K562 (cell line): Measurements from ENCODE around the gene ANO1. TPM values are rescaled to one million over a fixed set of nuclear protein-coding genes. Genes with fewer than 3 reads are reported as not detected.

Experiments used
- ATAC-seq: fragments of 200-7000 bp; cut with Tn5 transposase; 3 replicates; pipeline ENCODE4 v1.9.1; 2020; ENCODE audit warnings: moderate library complexity
- BruUV-seq: library from RNA; stranded (reverse); fragments of 400-500 nt; replicated peaks from 2 replicates; lab custom pipeline; 2021; lab: Mats Ljungman, UMichigan
- CTCF ChIA-PET: fragments of 300-600 bp; formaldehyde crosslinking; extraction: SDS; loops from one replicate; lab custom pipeline; 2021; ENCODE audit warnings: low intra/inter-chr PET ratio; lab: Yijun Ruan, JAX
- POLR2A ChIA-PET: fragments of 300-600, 350-650 bp; sonication (Branson Sonifier 250); formaldehyde crosslinking; extraction: SDS; loops from one replicate; lab custom pipeline; 2021; ENCODE audit warnings: antibody characterized with exemption, inconsistent platforms; lab: Yijun Ruan, JAX
- DNase-seq, 4 experiments: peaks; one replicate each; pipeline versions ENCODE4 v3.0.0 to v3.0.0-alpha.2; 2011 to 2018; ENCODE audit warnings: low spot score in 3 of 4, mixed read lengths in 3 of 4; ENCODE audit errors: extremely low read depth in 1 of 4
- FAIRE-seq: peaks from 2 replicates; lab custom pipeline; 2011; peaks lifted over from hg19 to GRCh38; lab: Jason Lieb, UNC
- H2AFZ ChIP-seq: 2 replicates; pipeline ENCODE4 v1.6.0; 2011; ENCODE audit warnings: low read depth, low read length, control low read depth, inconsistent platforms
- H3K27ac ChIP-seq: fragments of 200-600 bp; 3 replicates; pipeline ENCODE4 v1.8.0; 2011; ENCODE audit warnings: low read depth, mild to moderate bottlenecking, control low read depth, inconsistent platforms, low read length, moderate library complexity, mixed read lengths; ENCODE audit errors: extremely low read depth
- H3K27me3 ChIP-seq, 2 experiments: fragments of 300-600 bp in 1 of 2; 2 replicates in 1 of 2; 3 replicates in 1 of 2; pipeline versions ENCODE4 v1.6.0 to v1.8.0; 2011; ENCODE audit warnings: inconsistent platforms in 2 of 2, low read length in 2 of 2, mild to moderate bottlenecking in 1 of 2, mixed read lengths in 1 of 2, moderate library complexity in 1 of 2; ENCODE audit not compliant: control insufficient read depth in 2 of 2, insufficient read depth in 2 of 2
- H3K36me3 ChIP-seq: fragments of 300-600 bp; 3 replicates; pipeline ENCODE4 v1.8.0; 2011; ENCODE audit warnings: mild to moderate bottlenecking, low read length, inconsistent platforms; ENCODE audit not compliant: control insufficient read depth, insufficient read depth
- H3K4me1 ChIP-seq, 2 experiments: fragments of 200-600 bp in 1 of 2; replicated peaks in 1 of 2; 2 replicates in 1 of 2; 3 replicates in 1 of 2; pipeline versions ENCODE4 v1.5.1 to v1.8.0; 2011; ENCODE audit warnings: inconsistent platforms in 2 of 2, low read length in 2 of 2, mild to moderate bottlenecking in 1 of 2, mixed read lengths in 1 of 2, moderate library complexity in 1 of 2; ENCODE audit not compliant: control insufficient read depth in 2 of 2, insufficient read depth in 2 of 2
- H3K4me2 ChIP-seq: 2 replicates; pipeline ENCODE4 v1.6.1; 2011; ENCODE audit warnings: low read length, control low read depth, inconsistent platforms, mixed read lengths; ENCODE audit not compliant: insufficient read depth
- H3K4me3 ChIP-seq: fragments of 200-600 bp; sonication (generic), shearing (Covaris generic); 2 replicates; pipeline ENCODE4 v1.5.1; 2016; ENCODE audit warnings: control low read depth, inconsistent platforms
- H3K79me2 ChIP-seq: fragments of 200-600 bp; 3 replicates; pipeline ENCODE4 v1.8.0; 2011; ENCODE audit warnings: low read length, inconsistent platforms; ENCODE audit not compliant: control insufficient read depth, insufficient read depth
- H3K9ac ChIP-seq, 2 experiments: 2 replicates each; pipeline versions ENCODE4 v1.6.0 to v1.6.1; 2011; ENCODE audit warnings: low read depth in 2 of 2, low read length in 2 of 2, control low read depth in 1 of 2, inconsistent platforms in 1 of 2, mild to moderate bottlenecking in 1 of 2, mixed read lengths in 1 of 2; ENCODE audit not compliant: insufficient read depth in 1 of 2
- H3K9me1 ChIP-seq: one replicate; pipeline ENCODE4 v1.6.0; 2011; ENCODE audit warnings: inconsistent platforms, mild to moderate bottlenecking, low read length, moderate library complexity; ENCODE audit not compliant: control insufficient read depth, insufficient read depth
- H3K9me3 ChIP-seq: replicated peaks from 2 replicates; pipeline ENCODE4 v1.5.1; 2011; ENCODE audit warnings: low read depth, low read length, inconsistent platforms; ENCODE audit not compliant: control insufficient read depth, insufficient read depth
- H4K20me1 ChIP-seq: replicated peaks from 2 replicates; pipeline ENCODE4 v1.6.1; 2011; ENCODE audit warnings: low read length, inconsistent platforms, mixed read lengths; ENCODE audit not compliant: control insufficient read depth, insufficient read depth
- BCL6 ChIP-seq: fragments of 250-450 bp; sonication (Bioruptor Pico); IDR thresholded peaks from 2 replicates; pipeline ENCODE4 v1.4.0; 2020
- BMI1 ChIP-seq: fragments of 150-350 bp; IDR thresholded peaks from 2 replicates; pipeline ENCODE4 v1.6.1; 2014; ENCODE audit warnings: low read length
- CSDE1 ChIP-seq, 2 experiments: fragments of 450-650 bp; IDR thresholded peaks; 2 replicates each; pipeline ENCODE4 v1.6.1; 2016; ENCODE audit warnings: mild to moderate bottlenecking in 1 of 2
- KHSRP ChIP-seq: fragments of 450-650 bp; IDR thresholded peaks from 2 replicates; pipeline ENCODE4 v1.6.1; 2017
- NFYB ChIP-seq: IDR thresholded peaks from 2 replicates; pipeline ENCODE4 v1.6.1; 2011; ENCODE audit warnings: mild to moderate bottlenecking, moderate library complexity; ENCODE audit not compliant: insufficient read length; ENCODE audit errors: extremely low read depth
- PRMT5 ChIP-seq: sonication (generic); formaldehyde crosslinking; IDR thresholded peaks from 2 replicates; pipeline ENCODE4 v1.5.0; 2020; ENCODE audit warnings: missing genetic modification reagents
- TFAM ChIP-seq: fragments of 250-450 bp; sonication (Bioruptor Pico); conservative IDR thresholded peaks from 2 replicates; pipeline ENCODE4 v1.5.0; 2021; ENCODE audit warnings: mild to moderate bottlenecking, moderate library complexity
- ZBTB12 ChIP-seq: fragments of 250-450 bp; sonication (Bioruptor Pico); IDR thresholded peaks from 2 replicates; pipeline ENCODE4 v1.4.0; 2020
- ZNF174 ChIP-seq: fragments of 250-450 bp; sonication (Bioruptor Pico); IDR thresholded peaks from 2 replicates; pipeline ENCODE4 v1.4.0; 2020; ENCODE audit warnings: mild to moderate bottlenecking
- ZNF584 ChIP-seq: fragments of 200-800 bp; sonication (Bioruptor generic); IDR thresholded peaks from 2 replicates; pipeline ENCODE4 v1.6.1; 2016; ENCODE audit warnings: low read depth, mild to moderate bottlenecking, missing genetic modification characterization, missing compliant biosample characterization
- WGBS: fragments of 100-300 bp; shearing (Covaris generic); methylation state at CpG from one replicate; pipeline ENCODE4 v1.1.6; 2016; ENCODE audit warnings: low coverage, mixed read lengths; ENCODE audit not compliant: insufficient coverage; ENCODE audit errors: missing lambda C conversion rate; 5-methylcytosine and 5-hydroxymethylcytosine counted together
- in situ Hi-C: fragments of 300-500 bp; cut with MboI; formaldehyde crosslinking; loops from 4 replicates; pipeline ENCODE4 v1.15.0; 2018; ENCODE audit warnings: inconsistent platforms, mixed read lengths
- intact Hi-C: fragments of 100-400 bp; cut with micrococcal nuclease; formaldehyde crosslinking; loops from 2 replicates; pipeline ENCODE4 v1.14.2; 2022
- polyA plus RNA-seq, 8 experiments: library from polyadenylated mRNA; depleted of rRNA in 4 of 8; stranded (reverse) in 5 of 8; unstranded in 3 of 8; fragments of >200 nt; fragmentation: Nextera tagmentation in 2 of 8; fragmentation: Illumina TruSeq in 1 of 8; extraction: Ambion mirVana in 2 of 8; extraction: Trizol in 1 of 8; gene quantifications; 2 replicates each; pipeline versions ENCODE4 v1.2.1 to v1.2.3, GENCODE V29; 2011 to 2014; ENCODE audit warnings: inconsistent platforms in 1 of 8, missing spikeins in 1 of 8
- total RNA-seq, 7 experiments: library from RNA; depleted of rRNA in 6 of 7; stranded (reverse); fragments of >200 nt in 6 of 7; fragmentation: Illumina TruSeq in 2 of 7; extraction: Trizol in 2 of 7; gene quantifications; 2 replicates each; pipeline versions ENCODE4 v1.2.1 to v1.2.3, GENCODE V29; 2011 to 2021; ENCODE audit warnings: low replicate concordance in 1 of 7

ANO1 gene
- total and polyA plus RNA-seq, 9 of the 15 experiments (the other 6 are each of a cell fraction or from before 2014, with no cell fraction given): not detected

DNA sequence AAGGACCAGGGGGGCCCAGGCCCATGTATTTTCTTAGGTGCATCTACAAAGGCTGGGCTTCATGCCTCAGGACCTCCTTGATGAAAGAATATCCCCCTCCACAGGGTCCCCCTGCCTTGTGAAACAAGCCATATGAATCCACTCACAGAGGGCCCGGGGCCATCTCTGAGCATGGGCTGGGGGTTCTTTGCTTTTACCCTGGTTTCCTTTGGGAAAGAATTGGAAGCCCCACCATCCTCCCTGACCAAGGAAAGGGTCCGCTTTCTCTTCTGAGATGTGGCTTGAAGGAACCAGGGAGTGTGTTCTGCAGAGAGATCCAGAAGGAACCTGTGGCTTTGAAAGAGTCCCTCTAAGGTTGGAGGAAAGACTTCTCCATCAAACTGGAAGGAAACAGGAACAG, 9.2 kb upstream of the ANO1 start:
- FAIRE-seq: no peak
- 0% methylated on average over 2 of the region's 2 CpGs for WGBS
- peaks cover 7% of the 10 kb centered on the region for H4K20me1 ChIP-seq
- ChIA-PET POLR2A (interaction anchor here (0.7 to 1.2 kb wide), 2 partner anchors 16 to 156 kb away, joined by 3 to 4 read pairs; no protein-coding TSS in a partner anchor), CTCF (no interaction called here)
- H2AFZ ChIP-seq: no peak overlapping the region
- peaks cover 46 to 99% of the 10 kb centered on the region in 2 experiments for H3K27me3 ChIP-seq
- no peak overlapping the region for H3K27ac ChIP-seq
- no peaks in the 10 kb centered on the region for H3K36me3 ChIP-seq
- H3K9me1 ChIP-seq: peaks cover 5% of the 10 kb centered on the region
- H3K79me2 ChIP-seq: no peaks in the 10 kb centered on the region
- H3K4me2 ChIP-seq: no peak overlapping the region
- DNase-seq: no peak
- no peak for TF ChIP-seq CSDE1 (IDR thresholded peaks at IDR 0.05)
- no peak for TF ChIP-seq ZNF174 (CRISPR knock-in tag)
- TF ChIP-seq BMI1: no peak
- TF ChIP-seq NFYB: no peak
- TF ChIP-seq BCL6: no peak
- no peak for TF ChIP-seq PRMT5 (CRISPR knock-in tag)
- TF ChIP-seq KHSRP: no peak
- TF ChIP-seq TFAM: no peak
- TF ChIP-seq ZNF584 (CRISPR knock-in tag): no peak
- TF ChIP-seq ZBTB12 (CRISPR knock-in tag): no peak
- TF ChIP-seq, all 486 proteins: peak for 0
- ATAC-seq: no peak
- in situ Hi-C loops: no loop called here
- no peak overlapping the region for H3K4me3 ChIP-seq
- no TSS peak for BruUV-seq
- intact Hi-C loops: no loop called here
- H3K4me1 ChIP-seq: no peaks in the 10 kb centered on the region; a peak in 1 of 5 replicates
- H3K9me3 ChIP-seq: no peaks in the 10 kb centered on the region
- no peak overlapping the region for H3K9ac ChIP-seq
